HG03565 (cell line): Measurements from ENCODE around the gene ATPAF1.

Source experiments
- ATAC-seq: cut with Tn5 transposase; IDR thresholded peaks from one replicate; pipeline ENCODE4 v1.9.1; 2021; ENCODE audit warnings: mild to moderate bottlenecking, moderate library complexity; ENCODE audit not compliant: unreplicated experiment

The ATPAF1 gene

GRCh38 chr1:46594063-46594462 lies 74.1 kb downstream of the ATPAF1 start:
- ATAC-seq = no peak

DNA sequence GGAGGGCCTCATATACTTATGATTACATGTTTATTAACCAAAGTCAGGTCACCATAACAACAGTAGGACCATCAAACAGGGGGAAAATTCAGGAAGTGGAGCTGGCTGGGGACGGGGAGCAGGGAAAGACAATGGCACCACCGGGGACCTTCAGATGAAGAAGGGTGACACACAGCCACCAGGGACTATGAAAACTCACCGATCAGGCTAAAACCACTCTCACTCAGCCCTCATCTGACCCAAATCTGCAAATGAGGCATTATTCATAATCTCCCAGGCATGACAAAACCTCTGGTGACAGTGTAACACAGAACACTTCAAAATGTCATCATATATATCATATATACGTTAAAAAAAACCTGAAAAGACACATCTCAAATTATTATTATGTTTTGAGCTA lies 75.3 kb downstream of the ATPAF1 start:
- no peak for ATAC-seq

DNA sequence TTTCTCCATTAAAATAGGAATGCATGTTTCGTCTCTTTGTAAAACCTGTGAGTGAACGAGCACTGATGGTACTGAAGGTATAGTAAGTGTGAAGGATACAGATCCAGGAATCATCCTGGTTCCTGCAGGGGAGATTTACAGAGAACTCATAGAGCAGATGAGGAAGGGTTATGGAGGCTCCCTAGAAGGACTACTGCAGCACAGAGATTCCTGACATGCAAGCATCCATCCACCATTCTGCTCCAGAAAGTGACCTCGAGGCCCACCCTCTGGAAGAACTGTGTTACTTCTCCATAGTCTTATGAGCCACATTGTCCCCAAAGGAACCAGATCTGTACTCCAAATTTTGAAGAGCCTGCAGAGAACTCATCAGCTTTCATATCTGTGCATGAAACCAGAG lies 78.6 kb downstream of the ATPAF1 start:
- ATAC-seq = no peak

DNA sequence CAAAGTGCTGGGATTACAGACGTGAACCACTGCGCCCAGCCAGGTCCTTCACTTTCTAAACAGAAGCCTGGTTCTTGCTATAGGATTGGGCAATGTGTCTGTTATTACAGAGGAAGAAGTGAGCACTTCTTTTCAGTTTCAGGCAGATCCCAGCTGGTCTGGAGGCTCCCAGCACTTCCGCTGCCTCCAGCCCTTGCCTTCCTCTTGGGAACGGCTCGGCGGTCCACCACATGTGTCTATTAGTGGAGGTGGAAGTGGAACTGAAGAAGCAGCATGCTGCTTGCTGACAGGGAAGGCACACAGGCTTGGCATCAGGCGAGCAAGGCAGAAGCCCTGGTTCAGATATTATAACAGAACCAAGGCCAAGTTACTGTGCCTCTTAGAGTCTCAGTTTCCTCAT lies 81.1 kb downstream of the ATPAF1 start:
- no peak for ATAC-seq

- no peak for ATAC-seq
Observed at GRCh38 chr1:46585312-46585938, 82.7 kb downstream of the ATPAF1 start.

DNA sequence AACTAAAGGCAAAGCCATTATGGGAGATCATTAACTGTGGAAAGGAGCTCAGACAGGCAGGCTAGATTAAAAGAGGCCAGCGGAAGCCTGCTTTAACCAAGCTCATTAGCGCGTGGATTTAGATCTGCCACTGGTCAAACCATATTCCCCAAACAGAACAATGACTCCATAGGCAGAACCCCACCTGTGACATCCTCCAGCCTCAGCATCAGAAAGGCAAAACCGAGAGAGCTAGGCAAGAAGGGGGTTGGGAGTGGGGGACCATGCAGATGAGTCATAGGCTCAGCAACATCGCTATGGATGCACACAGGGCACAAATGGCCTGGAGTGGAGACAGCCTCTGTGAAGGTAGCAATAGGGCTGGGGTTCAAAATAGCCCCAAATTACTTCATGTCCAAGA lies 84.7 kb downstream of the ATPAF1 start:
- no peak for ATAC-seq

GRCh38 chr1:46582972-46583371 lies 85.2 kb downstream of the ATPAF1 start:
- no peak for ATAC-seq
